GM06990 (cell line): Measurements from ENCODE around the gene RNLS.

Experiments
- DNase-seq: peaks from one replicate; pipeline ENCODE4 v3.0.0-alpha.2; 2011; ENCODE audit not compliant: insufficient read length; ENCODE audit errors: extremely low read depth
- H3K27me3 ChIP-seq: replicated peaks from 2 replicates; pipeline ENCODE4 v1.6.0; 2011; ENCODE audit warnings: low read length; ENCODE audit not compliant: control insufficient read depth, insufficient read depth
- H3K36me3 ChIP-seq: 2 replicates; pipeline ENCODE4 v1.5.1; 2011; ENCODE audit warnings: low read length; ENCODE audit not compliant: control insufficient read depth, insufficient read depth
- H3K4me3 ChIP-seq: replicated peaks from 2 replicates; pipeline ENCODE4 v1.5.1; 2011; ENCODE audit warnings: low read depth, mild to moderate bottlenecking, control low read depth, low read length
- CTCF ChIP-seq: IDR thresholded peaks from 2 replicates; pipeline ENCODE4 v1.5.1; 2011; ENCODE audit warnings: low read length, control low read depth, mild to moderate bottlenecking, inconsistent platforms; ENCODE audit not compliant: insufficient read depth, poor library complexity, severe bottlenecking

The RNLS gene

GRCh38 chr10:88456730-88457129 lies 126.4 kb downstream of the RNLS start:
- no peaks in the 10 kb centered on the region for H3K36me3 ChIP-seq
- no peak for DNase-seq

GRCh38 chr10:88455831-88456230 lies 127.3 kb downstream of the RNLS start:
- H3K27me3 ChIP-seq: no peaks in the 10 kb centered on the region
- no peak for TF ChIP-seq CTCF

More at GRCh38 chr10:88456730-88457129, 126.4 kb downstream of the RNLS start:
- TF ChIP-seq CTCF: no peak
- Histone ChIP-seq H3K4me3 (no peak overlapping the region), H3K27me3 (no peaks in the 10 kb centered on the region)

GRCh38 chr10:88450201-88450600 lies 132.9 kb downstream of the RNLS start:
- H3K4me3 ChIP-seq: no peak overlapping the region
- no peaks in the 10 kb centered on the region for H3K27me3 ChIP-seq
- no peak for DNase-seq
- no peak for TF ChIP-seq CTCF
- no peaks in the 10 kb centered on the region for H3K36me3 ChIP-seq

More at GRCh38 chr10:88455831-88456230, 127.3 kb downstream of the RNLS start:
- H3K36me3 ChIP-seq: no peaks in the 10 kb centered on the region
- DNase-seq: no peak
- H3K4me3 ChIP-seq: no peak overlapping the region

GRCh38 chr10:88442716-88443115 lies 140.4 kb downstream of the RNLS start:
- no peak overlapping the region for H3K4me3 ChIP-seq
- DNase-seq: no peak
- TF ChIP-seq CTCF: no peak
- H3K36me3 ChIP-seq: no peaks in the 10 kb centered on the region
- H3K27me3 ChIP-seq: no peaks in the 10 kb centered on the region

GRCh38 chr10:88440541-88440940 lies 142.6 kb downstream of the RNLS start:
- no peak for TF ChIP-seq CTCF
- H3K36me3 ChIP-seq: no peaks in the 10 kb centered on the region
- no peaks in the 10 kb centered on the region for H3K27me3 ChIP-seq
- DNase-seq: no peak
- H3K4me3 ChIP-seq: no peak overlapping the region

GRCh38 chr10:88439932-88440331 lies 143.2 kb downstream of the RNLS start:
- TF ChIP-seq CTCF: no peak
- Histone ChIP-seq H3K4me3 (no peak overlapping the region), H3K36me3 (no peaks in the 10 kb centered on the region), H3K27me3 (no peaks in the 10 kb centered on the region)
- DNase-seq: no peak
